ENCODE measurements around the gene SORCS2.

DNA sequence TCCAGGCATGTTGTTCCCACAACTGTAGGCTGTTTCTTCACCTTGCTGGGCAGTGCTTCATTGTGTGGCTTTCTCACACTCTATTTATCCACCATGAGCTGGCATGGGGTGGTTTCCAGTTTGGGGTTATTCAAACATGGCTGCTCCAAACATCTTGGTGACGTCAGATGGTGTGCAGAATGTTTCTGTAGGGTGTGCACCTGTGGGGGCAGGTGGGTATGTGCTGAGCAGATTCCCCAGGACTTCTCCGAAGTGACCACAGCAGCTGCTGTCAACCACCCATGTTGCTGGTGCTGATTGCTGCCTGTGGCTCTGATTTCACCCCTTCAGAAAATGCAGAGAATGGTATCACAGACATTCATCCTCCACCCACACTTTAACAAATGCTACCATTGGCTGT lies 247.4 kb downstream of the SORCS2 start:
- TF ChIP-seq CTCF (optimal IDR thresholded peaks at IDR 0.05 in 1 of 3, IDR thresholded peaks at IDR 0.05 in 1 of 3, conservative IDR thresholded peaks at IDR 0.05 in 1 of 3; ENCODE audit: extremely low read depth in 1 of 3, insufficient read depth in 2 of 3, low read length in 3 of 3) = no peak
- TF ChIP-seq EZH2 (IDR thresholded peaks at IDR 0.05; ENCODE audit: low read length) = no peak

All from keratinocyte (primary cell).